HEK293 (cell line): ENCODE data around the gene ENTPD8.

ENCODE experiments used
- CTCF ChIA-PET: fragments of 350-600 bp; formaldehyde crosslinking; extraction: SDS; loops from one replicate; lab custom pipeline; 2021; ENCODE audit warnings: antibody characterized with exemption; lab: Yijun Ruan, JAX
- POLR2A ChIA-PET: fragments of 300-600 bp; formaldehyde crosslinking; extraction: SDS; loops from one replicate; lab custom pipeline; 2020; ENCODE audit warnings: antibody characterized with exemption, inconsistent platforms; lab: Yijun Ruan, JAX
- H3K27ac ChIP-seq: fragments of 200-500 bp; sonication (Bioruptor generic); 2 replicates; pipeline ENCODE4 v1.5.1; 2014; ENCODE audit warnings: low read depth, low read length, control low read depth, inconsistent platforms; ENCODE audit errors: extremely low read depth
- H3K36me3 ChIP-seq, 2 experiments: fragments of 200-500 bp in 1 of 2; sonication (Bioruptor generic) in 1 of 2; 1 replicate in 1 of 2; 2 replicates in 1 of 2; pipeline ENCODE4 v1.5.1; 2014 to 2017; ENCODE audit warnings: inconsistent platforms in 2 of 2, low read length in 2 of 2; ENCODE audit not compliant: control insufficient read depth in 2 of 2, insufficient read depth in 1 of 2
- H3K4me1 ChIP-seq: fragments of 200-500 bp; sonication (Bioruptor generic); 2 replicates; pipeline ENCODE4 v1.5.1; 2014; ENCODE audit warnings: mild to moderate bottlenecking, low read length, inconsistent platforms; ENCODE audit not compliant: control insufficient read depth, insufficient read depth
- H3K4me3 ChIP-seq: 2 replicates; pipeline ENCODE4 v1.5.1; 2011; ENCODE audit warnings: low read depth, mild to moderate bottlenecking, control low read depth, low read length, moderate library complexity
- H3K9me3 ChIP-seq: fragments of 200-500 bp; sonication (Bioruptor generic); 2 replicates; pipeline ENCODE4 v1.5.1; 2014; ENCODE audit warnings: low read depth, low read length, inconsistent platforms; ENCODE audit not compliant: control insufficient read depth, insufficient read depth
- GLI4 ChIP-seq: fragments of 450-650 bp; formaldehyde crosslinking; IDR thresholded peaks from 2 replicates; pipeline ENCODE4 v1.5.1; 2016; ENCODE audit warnings: missing biosample characterization, missing genetic modification characterization
- KLF1 ChIP-seq: fragments of 450-650 bp; formaldehyde crosslinking; IDR thresholded peaks from 2 replicates; pipeline ENCODE4 v1.5.1; 2016; ENCODE audit warnings: missing biosample characterization, missing genetic modification characterization
- KLF9 ChIP-seq: fragments of 450-650 bp; formaldehyde crosslinking; IDR thresholded peaks from 2 replicates; pipeline ENCODE4 v1.5.1; 2016; ENCODE audit warnings: missing biosample characterization, missing genetic modification characterization, low read depth
- OSR2 ChIP-seq: fragments of 450-650 bp; formaldehyde crosslinking; IDR thresholded peaks from 2 replicates; pipeline ENCODE4 v1.5.1; 2016; ENCODE audit warnings: missing biosample characterization, missing genetic modification characterization
- PBX3 ChIP-seq: sonication (generic); formaldehyde crosslinking; IDR thresholded peaks from 2 replicates; pipeline ENCODE4 v1.8.1; 2022; ENCODE audit warnings: mild to moderate bottlenecking, moderate library complexity, missing genetic modification reagents
- REPIN1 ChIP-seq: fragments of 450-650 bp; formaldehyde crosslinking; IDR thresholded peaks from 2 replicates; pipeline ENCODE4 v1.5.1; 2017; ENCODE audit warnings: missing biosample characterization, missing genetic modification characterization, low read depth
- SP2 ChIP-seq: fragments of 450-650 bp; formaldehyde crosslinking; IDR thresholded peaks from 2 replicates; pipeline ENCODE4 v1.5.1; 2016; ENCODE audit warnings: missing biosample characterization, missing genetic modification characterization
- SP3 ChIP-seq: fragments of 450-650 bp; formaldehyde crosslinking; IDR thresholded peaks from 2 replicates; pipeline ENCODE4 v1.5.1; 2016; ENCODE audit warnings: missing biosample characterization, missing genetic modification characterization
- SP7 ChIP-seq: fragments of 450-650 bp; formaldehyde crosslinking; IDR thresholded peaks from 2 replicates; pipeline ENCODE4 v1.5.1; 2016; ENCODE audit warnings: missing biosample characterization, missing genetic modification characterization
- ZBTB11 ChIP-seq: fragments of 450-650 bp; formaldehyde crosslinking; conservative IDR thresholded peaks from 2 replicates; pipeline ENCODE4 v1.5.1; 2016; ENCODE audit warnings: low read depth, missing biosample characterization, missing genetic modification characterization
- ZBTB20 ChIP-seq: fragments of 450-650 bp; formaldehyde crosslinking; IDR thresholded peaks from 2 replicates; pipeline ENCODE4 v1.5.1; 2016; ENCODE audit warnings: missing biosample characterization, missing genetic modification characterization
- ZNF174 ChIP-seq: fragments of 450-650 bp; formaldehyde crosslinking; IDR thresholded peaks from 2 replicates; pipeline ENCODE4 v1.5.0; 2017; ENCODE audit warnings: missing biosample characterization, mild to moderate bottlenecking, missing genetic modification characterization
- ZNF239 ChIP-seq: fragments of 450-650 bp; formaldehyde crosslinking; IDR thresholded peaks from 2 replicates; pipeline ENCODE4 v1.5.1; 2016; ENCODE audit warnings: missing biosample characterization, missing genetic modification characterization
- ZNF423 ChIP-seq: fragments of 450-650 bp; formaldehyde crosslinking; IDR thresholded peaks from 2 replicates; pipeline ENCODE4 v1.5.1; 2016; ENCODE audit warnings: missing biosample characterization, missing genetic modification characterization
- ZNF501 ChIP-seq: fragments of 450-650 bp; formaldehyde crosslinking; IDR thresholded peaks from 2 replicates; pipeline ENCODE4 v1.5.1; 2016; ENCODE audit warnings: missing biosample characterization, missing genetic modification characterization
- ZNF529 ChIP-seq: fragments of 450-650 bp; formaldehyde crosslinking; IDR thresholded peaks from 2 replicates; pipeline ENCODE4 v1.5.1; 2017; ENCODE audit warnings: missing genetic modification characterization, missing biosample characterization; ENCODE audit not compliant: insufficient replicate concordance
- ZNF629 ChIP-seq: fragments of 450-650 bp; formaldehyde crosslinking; IDR thresholded peaks from 2 replicates; pipeline ENCODE4 v1.5.1; 2017; ENCODE audit warnings: missing biosample characterization, missing genetic modification characterization
- ZNF776 ChIP-seq: fragments of 450-650 bp; formaldehyde crosslinking; IDR thresholded peaks from 2 replicates; pipeline ENCODE4 v1.5.0; 2017; ENCODE audit warnings: missing biosample characterization, missing genetic modification characterization, borderline replicate concordance
- ZNF791 ChIP-seq: fragments of 450-650 bp; formaldehyde crosslinking; IDR thresholded peaks from 2 replicates; pipeline ENCODE4 v1.5.1; 2016; ENCODE audit warnings: missing biosample characterization, missing genetic modification characterization
- ZNF792 ChIP-seq: fragments of 450-650 bp; formaldehyde crosslinking; IDR thresholded peaks from 2 replicates; pipeline ENCODE4 v1.5.1; 2016; ENCODE audit warnings: missing biosample characterization, missing genetic modification characterization
- ZNF837 ChIP-seq: fragments of 450-650 bp; formaldehyde crosslinking; IDR thresholded peaks from 2 replicates; pipeline ENCODE4 v1.5.1; 2016; ENCODE audit warnings: missing biosample characterization, missing genetic modification characterization
- ZXDB ChIP-seq: fragments of 450-650 bp; formaldehyde crosslinking; IDR thresholded peaks from 2 replicates; pipeline ENCODE4 v1.5.1; 2016; ENCODE audit warnings: missing biosample characterization, missing genetic modification characterization
- TF ChIP-seq, protein P1 (sequence below): fragments of 450-650 bp; formaldehyde crosslinking; IDR thresholded peaks from 2 replicates; pipeline ENCODE4 v1.5.1; 2016; ENCODE audit warnings: missing biosample characterization, missing genetic modification characterization
- TF ChIP-seq, protein P2 (sequence below): fragments of 450-650 bp; formaldehyde crosslinking; IDR thresholded peaks from 2 replicates; pipeline ENCODE4 v1.5.1; 2016; ENCODE audit warnings: missing biosample characterization, missing genetic modification characterization, low read depth
- TF ChIP-seq, protein P3 (sequence below): fragments of 450-650 bp; formaldehyde crosslinking; IDR thresholded peaks from 2 replicates; pipeline ENCODE4 v1.5.1; 2016; ENCODE audit warnings: missing biosample characterization, missing genetic modification characterization, borderline replicate concordance
- TF ChIP-seq, protein P4 (sequence below): fragments of 450-650 bp; formaldehyde crosslinking; optimal IDR thresholded peaks from 2 replicates; pipeline ENCODE3; 2016; ENCODE audit warnings: missing biosample characterization, mild to moderate bottlenecking, missing genetic modification characterization

Gene ENTPD8

GRCh38 chr9:137459152-137459600, 18.0 kb upstream of the ENTPD8 start, which contains the start of gene NSMF:
TSS of gene NSMF (minus strand) at chr9:137459334. CDS start at chr9:137459102, 232 bp downstream.
- Histone ChIP-seq H3K9me3 (no peaks in the 10 kb centered on the region), H3K27ac (peak within 1 kb of the TSS; percentile 71; the same call in 1 of the 2 replicates), H3K36me3 (peaks cover 0 to 38% of the 10 kb centered on the region in 2 experiments; a peak in 1 of 3 replicates), H3K4me1 (peaks cover 6% of the 10 kb centered on the region), H3K4me3 (peak within 1 kb of the TSS; percentile 61)
- ChIA-PET POLR2A (interaction anchor here (0.6 to 1.0 kb wide), 23 partner anchors 10 to 668 kb away, joined by 3 to 10 read pairs (median 4); partner anchors contain the start of genes ARRDC1, ENTPD8, EXD3 and MAN1B1), CTCF (interaction anchor here (0.7 kb wide), 1 partner anchor 134 kb away, joined by 3 read pairs; no protein-coding TSS in a partner anchor)
- no peak for TF ChIP-seq REPIN1 (tag by site-specific recombination)
- no peak for TF ChIP-seq ZNF239 (tag by site-specific recombination)
- TF ChIP-seq OSR2 (tag by site-specific recombination): no peak
- TF ChIP-seq KLF9 (tag by site-specific recombination): peak; percentile 85
- TF ChIP-seq ZNF791 (tag by site-specific recombination): no peak
- TF ChIP-seq, protein P1, sequence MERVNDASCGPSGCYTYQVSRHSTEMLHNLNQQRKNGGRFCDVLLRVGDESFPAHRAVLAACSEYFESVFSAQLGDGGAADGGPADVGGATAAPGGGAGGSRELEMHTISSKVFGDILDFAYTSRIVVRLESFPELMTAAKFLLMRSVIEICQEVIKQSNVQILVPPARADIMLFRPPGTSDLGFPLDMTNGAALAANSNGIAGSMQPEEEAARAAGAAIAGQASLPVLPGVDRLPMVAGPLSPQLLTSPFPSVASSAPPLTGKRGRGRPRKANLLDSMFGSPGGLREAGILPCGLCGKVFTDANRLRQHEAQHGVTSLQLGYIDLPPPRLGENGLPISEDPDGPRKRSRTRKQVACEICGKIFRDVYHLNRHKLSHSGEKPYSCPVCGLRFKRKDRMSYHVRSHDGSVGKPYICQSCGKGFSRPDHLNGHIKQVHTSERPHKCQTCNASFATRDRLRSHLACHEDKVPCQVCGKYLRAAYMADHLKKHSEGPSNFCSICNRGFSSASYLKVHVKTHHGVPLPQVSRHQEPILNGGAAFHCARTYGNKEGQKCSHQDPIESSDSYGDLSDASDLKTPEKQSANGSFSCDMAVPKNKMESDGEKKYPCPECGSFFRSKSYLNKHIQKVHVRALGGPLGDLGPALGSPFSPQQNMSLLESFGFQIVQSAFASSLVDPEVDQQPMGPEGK (tag by site-specific recombination): 0 out of 2 replicates have a peak, but pooled peaks have one; percentile 9
- no peak for TF ChIP-seq GLI4 (tag by site-specific recombination)
- TF ChIP-seq ZXDB (tag by site-specific recombination): no peak
- TF ChIP-seq ZBTB11 (tag by site-specific recombination): no peak
- peak; percentile 71 for TF ChIP-seq SP2 (tag by site-specific recombination)
- TF ChIP-seq ZNF792 (tag by site-specific recombination): no peak
- TF ChIP-seq, protein P2, sequence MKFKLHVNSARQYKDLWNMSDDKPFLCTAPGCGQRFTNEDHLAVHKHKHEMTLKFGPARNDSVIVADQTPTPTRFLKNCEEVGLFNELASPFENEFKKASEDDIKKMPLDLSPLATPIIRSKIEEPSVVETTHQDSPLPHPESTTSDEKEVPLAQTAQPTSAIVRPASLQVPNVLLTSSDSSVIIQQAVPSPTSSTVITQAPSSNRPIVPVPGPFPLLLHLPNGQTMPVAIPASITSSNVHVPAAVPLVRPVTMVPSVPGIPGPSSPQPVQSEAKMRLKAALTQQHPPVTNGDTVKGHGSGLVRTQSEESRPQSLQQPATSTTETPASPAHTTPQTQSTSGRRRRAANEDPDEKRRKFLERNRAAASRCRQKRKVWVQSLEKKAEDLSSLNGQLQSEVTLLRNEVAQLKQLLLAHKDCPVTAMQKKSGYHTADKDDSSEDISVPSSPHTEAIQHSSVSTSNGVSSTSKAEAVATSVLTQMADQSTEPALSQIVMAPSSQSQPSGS (tag by site-specific recombination): peak; percentile 95
- no peak for TF ChIP-seq ZNF529 (tag by site-specific recombination)
- no peak for TF ChIP-seq PBX3
- TF ChIP-seq, protein P3, sequence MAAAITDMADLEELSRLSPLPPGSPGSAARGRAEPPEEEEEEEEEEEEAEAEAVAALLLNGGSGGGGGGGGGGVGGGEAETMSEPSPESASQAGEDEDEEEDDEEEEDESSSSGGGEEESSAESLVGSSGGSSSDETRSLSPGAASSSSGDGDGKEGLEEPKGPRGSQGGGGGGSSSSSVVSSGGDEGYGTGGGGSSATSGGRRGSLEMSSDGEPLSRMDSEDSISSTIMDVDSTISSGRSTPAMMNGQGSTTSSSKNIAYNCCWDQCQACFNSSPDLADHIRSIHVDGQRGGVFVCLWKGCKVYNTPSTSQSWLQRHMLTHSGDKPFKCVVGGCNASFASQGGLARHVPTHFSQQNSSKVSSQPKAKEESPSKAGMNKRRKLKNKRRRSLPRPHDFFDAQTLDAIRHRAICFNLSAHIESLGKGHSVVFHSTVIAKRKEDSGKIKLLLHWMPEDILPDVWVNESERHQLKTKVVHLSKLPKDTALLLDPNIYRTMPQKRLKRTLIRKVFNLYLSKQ: no peak
- TF ChIP-seq SP3 (tag by site-specific recombination): peak; percentile 90
- TF ChIP-seq, protein P4, sequence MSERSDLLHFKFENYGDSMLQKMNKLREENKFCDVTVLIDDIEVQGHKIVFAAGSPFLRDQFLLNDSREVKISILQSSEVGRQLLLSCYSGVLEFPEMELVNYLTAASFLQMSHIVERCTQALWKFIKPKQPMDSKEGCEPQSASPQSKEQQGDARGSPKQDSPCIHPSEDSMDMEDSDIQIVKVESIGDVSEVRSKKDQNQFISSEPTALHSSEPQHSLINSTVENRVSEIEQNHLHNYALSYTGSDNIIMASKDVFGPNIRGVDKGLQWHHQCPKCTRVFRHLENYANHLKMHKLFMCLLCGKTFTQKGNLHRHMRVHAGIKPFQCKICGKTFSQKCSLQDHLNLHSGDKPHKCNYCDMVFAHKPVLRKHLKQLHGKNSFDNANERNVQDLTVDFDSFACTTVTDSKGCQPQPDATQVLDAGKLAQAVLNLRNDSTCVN (tag by site-specific recombination): no peak
- TF ChIP-seq ZNF837 (tag by site-specific recombination): no peak
- TF ChIP-seq ZNF629: peak; percentile 61
- TF ChIP-seq SP7 (tag by site-specific recombination): no peak; the same call in 1 of the 2 replicates
- TF ChIP-seq ZNF776 (tag by site-specific recombination): no peak
- TF ChIP-seq ZNF501 (tag by site-specific recombination): no peak
- no peak for TF ChIP-seq ZNF174
- no peak for TF ChIP-seq ZNF423 (tag by site-specific recombination)
- peak; percentile 78 for TF ChIP-seq KLF1 (tag by site-specific recombination)
- no peak for TF ChIP-seq ZBTB20 (tag by site-specific recombination)
